B cell (primary cell): ENCODE data around the gene DVL1. TPM values are rescaled to one million over a fixed set of nuclear protein-coding genes. Genes with fewer than 3 reads are reported as not detected.

Experiments used
- ATAC-seq: fragments of 200-7000 bp; cut with Tn5 transposase; one replicate; pipeline ENCODE4 v1.10.0; 2021; ENCODE audit warnings: low read depth, mild to moderate bottlenecking, moderate number of reproducible peaks, moderate library complexity
- CTCF ChIA-PET: fragments of 350-600 bp; sonication (Branson Sonifier 250); formaldehyde crosslinking; loops from one replicate; lab custom pipeline; 2021; ENCODE audit warnings: antibody characterized with exemption, inconsistent platforms; lab: Charles Lee
- POLR2A ChIA-PET: fragments of 350-600 bp; sonication (Branson Sonifier 250); formaldehyde crosslinking; loops from one replicate; lab custom pipeline; 2021; ENCODE audit warnings: antibody characterized with exemption; lab: Charles Lee
- DNase-seq: peaks from one replicate; pipeline ENCODE4 v3.0.0; 2013
- H2AFZ ChIP-seq: 2 replicates; pipeline ENCODE4 v1.6.1; 2012; ENCODE audit warnings: mild to moderate bottlenecking, low read depth, low read length; ENCODE audit not compliant: insufficient read depth, poor library complexity, severe bottlenecking
- H3K27ac ChIP-seq, 2 donors: 1 replicate in 1 of 2; 2 replicates in 1 of 2; pipeline ENCODE4 v1.5.1; 2012 to 2013; ENCODE audit warnings: low read length in 2 of 2, mild to moderate bottlenecking in 2 of 2, moderate library complexity in 1 of 2
- H3K27me3 ChIP-seq, 4 experiments: fragments of 200-600 bp in 1 of 4; sonication (generic) in 1 of 4; replicated peaks in 1 of 4; 1 replicate in 2 of 4; 2 replicates in 2 of 4; pipeline versions ENCODE4 v1.6.1 to v1.7.0; 2013 to 2016; ENCODE audit warnings: low read length in 3 of 4, mild to moderate bottlenecking in 2 of 4, mixed read lengths in 1 of 4, moderate library complexity in 1 of 4; ENCODE audit not compliant: insufficient read depth in 4 of 4, control insufficient read depth in 3 of 4; ENCODE audit errors: control extremely low read depth in 1 of 4
- H3K36me3 ChIP-seq, 2 experiments: replicated peaks in 1 of 2; 1 replicate in 1 of 2; 2 replicates in 1 of 2; pipeline versions ENCODE4 v1.6.1 to v1.7.1; 2013; ENCODE audit warnings: low read length in 1 of 2; ENCODE audit not compliant: insufficient read depth in 2 of 2, control insufficient read depth in 1 of 2; ENCODE audit errors: control extremely low read depth in 1 of 2, extremely low read depth in 1 of 2
- H3K4me1 ChIP-seq, 2 donors: fragments of 200-600 bp in 1 of 2; sonication (generic) in 1 of 2; 1 replicate in 1 of 2; 2 replicates in 1 of 2; pipeline versions ENCODE4 v1.5.1 to v1.6.1; 2013 to 2017; ENCODE audit warnings: low read length in 2 of 2; ENCODE audit not compliant: control insufficient read depth in 2 of 2, insufficient read depth in 2 of 2
- H3K4me2 ChIP-seq: replicated peaks from 2 replicates; pipeline ENCODE3; 2012; ENCODE audit warnings: mild to moderate bottlenecking, low read depth, low read length; ENCODE audit not compliant: poor library complexity, severe bottlenecking
- H3K4me3 ChIP-seq, 5 experiments: fragments of 200-600 bp in 1 of 5; sonication (generic) in 1 of 5; 1 replicate in 3 of 5; 2 replicates in 2 of 5; pipeline versions ENCODE4 v1.5.1 to v1.7.0; 2011 to 2016; ENCODE audit warnings: low read length in 4 of 5, mild to moderate bottlenecking in 4 of 5, low read depth in 2 of 5, control low read depth in 1 of 5, moderate library complexity in 1 of 5; ENCODE audit not compliant: insufficient read depth in 1 of 5; ENCODE audit errors: control extremely low read depth in 1 of 5, extremely low read depth in 1 of 5
- H3K79me2 ChIP-seq: fragments of 200-600 bp; sonication (generic); one replicate; pipeline ENCODE4 v1.6.0; 2016; ENCODE audit warnings: low read length; ENCODE audit not compliant: control insufficient read depth, insufficient read depth
- H3K9ac ChIP-seq: fragments of 200-600 bp; sonication (generic); 2 replicates; pipeline ENCODE4 v1.6.1; 2017; ENCODE audit warnings: mild to moderate bottlenecking, low read length, moderate library complexity
- H3K9me3 ChIP-seq, 3 donors: one replicate each; pipeline versions ENCODE4 v1.6.1 to v1.7.1; 2013; ENCODE audit warnings: low read length in 2 of 3; ENCODE audit not compliant: control insufficient read depth in 2 of 3, insufficient read depth in 1 of 3; ENCODE audit errors: control extremely low read depth in 1 of 3
- H4K20me1 ChIP-seq: 2 replicates; pipeline ENCODE4 v1.6.0; 2012; ENCODE audit warnings: mild to moderate bottlenecking, low read length; ENCODE audit not compliant: insufficient read depth, control insufficient read depth, poor library complexity, severe bottlenecking
- H3K27ac Mint-ChIP-seq: one replicate; pipeline ENCODE4 v1.8.0; 2021; ENCODE audit warnings: mixed read lengths
- H3K27me3 Mint-ChIP-seq: one replicate; pipeline ENCODE4 v1.8.0; 2021; ENCODE audit warnings: mixed read lengths
- H3K4me1 Mint-ChIP-seq: one replicate; pipeline ENCODE4 v1.8.0; 2021; ENCODE audit warnings: mixed read lengths
- H3K4me3 Mint-ChIP-seq: one replicate; pipeline ENCODE4 v1.8.0; 2021; ENCODE audit warnings: mixed read lengths
- H3K9me3 Mint-ChIP-seq: one replicate; pipeline ENCODE4 v1.8.0; 2022; ENCODE audit warnings: mixed read lengths; ENCODE audit not compliant: insufficient read depth
- CTCF ChIP-seq: fragments of 200-600 bp; IDR thresholded peaks from one replicate; pipeline ENCODE4 v1.8.0; 2022; ENCODE audit warnings: antibody characterized with exemption, mild to moderate bottlenecking
- EZH2 ChIP-seq: IDR thresholded peaks from 2 replicates; pipeline ENCODE4 v1.6.1; 2012; ENCODE audit warnings: borderline replicate concordance, low read depth, mild to moderate bottlenecking, moderate library complexity, low read length; ENCODE audit not compliant: insufficient read depth, poor library complexity, severe bottlenecking
- WGBS: methylation state at CpG from one replicate; pipeline ENCODE4 v1.1.5; 2013; ENCODE audit warnings: missing lambda C conversion rate; ENCODE audit not compliant: insufficient coverage; 5-methylcytosine and 5-hydroxymethylcytosine counted together
- intact Hi-C: fragments of 100-400 bp; cut with micrococcal nuclease; formaldehyde crosslinking; loops from one replicate; pipeline ENCODE4 v1.10.0; 2022
- polyA plus RNA-seq: library from polyadenylated mRNA; depleted of rRNA; stranded (reverse); fragments of >200 nt; gene quantifications from 2 replicates; pipeline ENCODE4 v1.2.3, GENCODE V29; 2012
- total RNA-seq, 2 donors: library from RNA; stranded (reverse); fragments of 120-200 nt in 1 of 2; gene quantifications; 1 replicate in 1 of 2; 2 replicates in 1 of 2; pipeline versions ENCODE4 v1.2.3 to v1.2.4, GENCODE V29; 2013 to 2022

Gene DVL1
- total and polyA plus RNA-seq, 2 donors (not counting 1 experiment from before 2014, with no cell fraction given): 46.1 to 53.5 TPM

GRCh38 chr1:1307261-1307922, 41.8 kb downstream of the DVL1 start:
- WGBS: under 1% methylated on average over 83 of the region's 83 CpGs
- peaks cover 0 to 12% of the 10 kb centered on the region in 2 experiments for H3K36me3 ChIP-seq
- H3K4me3 Mint-ChIP-seq: peak overlapping the region; percentile 88
- peak overlapping the region in 1 of 2 donors; percentile 41 for H3K27ac ChIP-seq
- POLR2A ChIA-PET: interaction anchor here (0.5 to 0.6 kb wide), 2 partner anchors 260 to 266 kb away, joined by 4 to 5 read pairs; no protein-coding TSS in a partner anchor
- H4K20me1 ChIP-seq: peaks cover 36% of the 10 kb centered on the region
- peak overlapping the region; percentile 99 for H3K4me2 ChIP-seq
- intact Hi-C loops: loop anchor here (5.0 kb wide), 3 partner anchors 75 to 295 kb away; partner anchors contain the start of genes B3GALT6, ISG15 and SDF4
- peak; percentile 40 for DNase-seq
- CTCF ChIA-PET: no interaction called here
- peak; percentile 0 for ATAC-seq
- H3K79me2 ChIP-seq: peaks cover 39% of the 10 kb centered on the region
- H3K9me3 ChIP-seq: no peaks in the 10 kb centered on the region
- H3K9me3 Mint-ChIP-seq: no peaks in the 10 kb centered on the region
- H3K9ac ChIP-seq: peak overlapping the region; percentile 76
- H3K4me3 ChIP-seq: peak overlapping the region; percentile 31 to 73 (median 66)
- TF ChIP-seq CTCF (no peak), EZH2 (no peak)
- H3K4me1 ChIP-seq: peaks cover 34 to 47% of the 10 kb centered on the region in 2 donors
- no peaks in the 10 kb centered on the region for H3K27me3 Mint-ChIP-seq
- H3K27me3 ChIP-seq: no peaks in the 10 kb centered on the region
- H2AFZ ChIP-seq: peak overlapping the region; percentile 69
- peak overlapping the region; percentile 92 for H3K27ac Mint-ChIP-seq
- peaks cover 35% of the 10 kb centered on the region for H3K4me1 Mint-ChIP-seq
